ENCODE data around the gene WDR46.
"Not testable (repeated sequence)": the region's sequence is repeated elsewhere in the genome, so short reads cannot be mapped to it uniquely, and the experiment has no call there.

WDR46 gene

DNA sequence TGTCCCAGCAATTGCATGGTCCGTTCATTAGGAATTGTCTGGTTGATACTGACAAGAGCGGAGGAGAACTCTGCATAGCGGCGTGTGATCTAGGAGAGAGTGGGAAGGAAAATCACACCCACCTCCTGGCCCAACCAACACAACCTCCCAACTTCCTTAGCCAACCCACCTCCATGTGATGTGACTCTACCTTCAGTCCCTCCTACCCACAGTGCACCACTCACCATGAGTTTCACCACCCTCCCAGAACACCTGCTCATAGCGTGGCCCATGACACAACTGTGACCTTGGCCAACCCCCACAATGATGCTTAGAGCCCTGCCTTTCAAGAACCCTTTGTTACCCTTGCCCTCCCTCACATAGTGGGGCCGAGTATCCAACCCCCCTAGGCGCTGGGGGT is 25.0 kb downstream of the WDR46 start:
- no peak for DNase-seq

DNA sequence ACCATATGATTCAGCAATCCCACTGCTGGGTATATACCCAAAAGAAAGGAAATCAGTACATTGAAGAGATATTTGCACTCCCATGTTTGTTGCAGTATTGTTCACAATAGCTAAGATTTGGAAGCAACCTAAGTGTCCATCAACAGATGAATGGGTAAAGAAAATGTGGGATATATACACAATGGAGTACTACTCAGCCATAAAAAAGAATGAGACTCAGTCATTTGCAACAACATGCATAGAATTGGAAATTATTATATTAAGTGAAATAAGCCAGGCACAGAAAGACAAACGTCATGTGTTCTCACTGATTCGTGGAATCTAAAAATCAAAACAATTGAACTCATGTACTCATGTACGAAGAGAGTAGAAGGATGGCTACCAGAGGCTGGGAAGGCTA is 26.5 kb downstream of the WDR46 start:
- not testable (repeated sequence) for DNase-seq

GRCh38 chr6:33259032-33259431 is 30.0 kb downstream of the WDR46 start:
- DNase-seq: no peak

- no peak for DNase-seq
Observed at GRCh38 chr6:33254591-33254990, 34.4 kb downstream of the WDR46 start.

DNA sequence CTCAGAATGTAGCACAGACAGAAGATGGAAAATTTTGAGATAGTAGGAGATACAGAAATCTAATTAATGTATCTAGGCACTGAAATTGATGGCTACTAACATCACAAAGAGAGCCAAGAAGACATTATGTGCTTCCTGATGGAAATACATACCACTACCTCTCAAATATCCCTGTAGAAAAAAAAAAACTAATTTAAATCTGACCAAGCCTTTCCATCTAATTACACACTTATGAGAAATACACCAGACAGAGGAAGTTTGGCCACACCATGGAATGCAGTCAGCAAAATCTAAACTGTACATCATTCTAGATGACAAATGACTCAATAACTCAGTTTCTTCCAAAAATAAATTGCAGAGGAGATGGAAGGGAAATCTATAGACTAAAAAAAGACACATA is 36.3 kb downstream of the WDR46 start:
- DNase-seq: peak; percentile 66

DNA sequence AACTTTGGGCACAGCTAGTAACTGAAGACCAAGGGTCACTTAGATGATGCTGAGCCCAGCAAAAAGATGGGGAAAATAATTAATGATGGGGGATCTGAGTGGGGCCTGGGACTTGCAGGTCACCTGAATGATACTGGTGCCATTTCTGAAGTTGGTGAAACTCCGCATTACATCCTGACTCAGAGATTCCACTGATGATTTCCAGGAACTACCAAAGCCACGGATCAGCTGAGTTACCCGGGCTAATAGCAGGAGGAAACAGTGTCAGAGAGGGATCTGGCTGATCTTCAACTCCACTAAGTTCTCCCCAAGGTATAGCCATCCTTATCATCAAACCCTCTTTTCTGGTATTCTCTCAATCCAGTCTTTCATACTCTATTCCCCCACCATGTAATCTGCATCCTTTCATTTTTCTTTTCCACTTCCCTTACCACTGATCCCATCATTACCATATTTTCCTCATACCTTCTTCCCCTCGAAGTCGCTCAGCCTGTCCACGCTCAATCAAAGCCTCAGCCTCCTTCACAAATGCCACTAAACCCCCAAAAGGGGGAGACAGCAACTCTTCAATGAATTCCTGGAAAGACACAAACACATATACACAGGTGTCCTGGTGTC is 37.5 kb downstream of the WDR46 start:
- peak; percentile 21 for DNase-seq

GRCh38 chr6:33250731-33251130 is 38.3 kb downstream of the WDR46 start:
- no peak for DNase-seq

DNA sequence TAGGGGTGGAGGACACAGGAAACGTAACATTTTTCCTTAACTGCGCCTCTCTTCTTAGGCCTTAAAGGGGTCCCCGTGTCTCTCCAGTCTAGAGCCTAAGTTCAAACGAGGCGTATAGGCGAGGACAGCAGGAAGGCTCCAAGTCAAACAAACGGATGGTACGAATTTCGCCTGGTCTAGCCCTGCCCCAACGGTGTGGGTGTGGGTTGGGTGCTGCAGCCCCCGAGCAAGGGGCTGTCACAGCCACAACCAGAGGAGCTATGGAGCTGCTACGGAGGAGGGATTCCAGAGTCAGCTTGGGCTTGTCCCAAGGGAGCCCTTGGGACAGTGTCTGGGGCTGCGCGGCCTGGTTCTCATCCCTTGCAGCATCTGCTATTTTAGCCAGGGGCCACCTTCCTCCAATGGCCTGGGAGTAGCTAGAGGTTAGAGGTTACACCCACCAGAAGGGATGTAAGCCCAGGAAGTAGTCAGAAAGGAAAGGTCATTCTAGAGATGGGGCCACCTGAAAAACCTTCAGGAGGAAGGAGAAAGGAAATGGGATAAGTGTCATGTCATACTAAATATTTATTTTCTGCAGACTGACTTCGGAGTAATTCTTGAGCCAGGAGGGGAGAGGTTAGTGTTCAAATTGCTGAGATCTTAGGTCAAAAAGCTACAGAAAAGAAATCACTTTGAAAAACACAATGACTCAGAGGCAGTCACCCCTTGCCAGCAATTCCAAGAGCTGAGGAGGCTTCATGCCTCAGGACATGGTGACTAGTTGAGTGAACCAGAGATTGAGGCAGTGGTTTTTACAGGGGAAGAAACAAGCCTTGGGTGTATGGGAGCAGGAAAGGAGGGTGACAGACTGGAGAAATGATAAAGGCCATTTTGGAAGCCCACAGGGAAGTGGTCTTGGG is 39.1 kb downstream of the WDR46 start:
- peak; percentile 81 for DNase-seq

- DNase-seq: peak; percentile 99
Observed at GRCh38 chr6:33248932-33249731, 39.9 kb downstream of the WDR46 start.

DNA sequence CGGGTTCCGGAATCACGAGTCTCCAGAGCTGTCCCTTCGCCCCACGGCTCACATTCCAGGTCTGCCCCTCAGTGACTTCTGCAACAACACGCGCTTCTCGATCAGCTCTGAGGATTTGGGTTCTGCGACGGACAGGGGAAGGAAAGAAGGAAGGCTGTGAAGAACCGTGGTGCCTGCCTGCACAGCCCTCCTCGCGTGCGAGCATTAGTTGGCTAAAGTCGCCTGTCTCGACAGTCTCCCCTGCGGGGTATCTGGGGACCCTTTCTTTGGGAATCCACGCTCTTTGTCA is 40.5 kb downstream of the WDR46 start:
- peak; percentile 53 for DNase-seq

- peak; percentile 84 for DNase-seq
Observed at GRCh38 chr6:33247977-33248642, 40.9 kb downstream of the WDR46 start.

- DNase-seq: no peak
Observed at GRCh38 chr6:33243476-33243875, 45.6 kb downstream of the WDR46 start.

DNA sequence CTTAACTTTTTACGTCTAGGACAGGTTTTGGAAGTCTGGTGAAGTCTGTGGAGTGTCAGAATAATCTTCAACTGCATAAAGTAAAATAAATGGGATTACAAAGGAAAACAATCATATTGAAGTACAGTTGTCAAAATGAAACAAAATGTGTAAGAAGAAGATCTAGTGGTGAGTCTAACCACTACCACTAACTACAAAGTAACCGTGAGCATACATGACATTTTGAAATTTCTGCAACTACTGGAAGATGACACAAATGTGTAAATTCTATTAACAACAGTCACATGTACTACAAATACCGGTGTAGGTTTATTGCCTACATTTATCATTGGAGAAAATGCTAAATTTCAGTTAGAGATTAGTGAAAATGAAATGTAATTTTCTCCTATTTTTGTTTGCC is 47.1 kb downstream of the WDR46 start:
- DNase-seq: no peak

GRCh38 chr6:33237741-33238140 is 51.3 kb downstream of the WDR46 start:
- DNase-seq: no peak

GRCh38 chr6:33236852-33237251 is 52.2 kb downstream of the WDR46 start:
- no peak for DNase-seq

DNA sequence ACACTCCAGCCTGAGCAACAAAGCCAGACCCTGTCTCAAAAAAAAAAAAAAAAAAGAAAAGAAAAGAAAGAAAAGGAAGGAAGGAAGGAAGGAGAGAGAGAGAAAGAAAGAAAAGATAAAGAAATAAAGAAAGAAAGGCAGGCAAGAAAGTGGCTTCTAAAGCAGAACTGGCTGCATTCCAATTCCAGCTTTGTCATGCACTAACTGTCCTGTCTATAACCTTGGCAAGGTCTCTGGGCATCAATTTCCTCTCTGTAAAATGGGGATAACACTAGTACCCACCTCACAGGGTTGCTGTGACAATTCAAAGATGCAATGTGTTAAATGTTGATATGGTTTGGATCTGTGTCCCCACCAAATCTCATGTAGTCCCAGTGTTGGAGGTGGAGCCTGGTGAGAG is 52.7 kb downstream of the WDR46 start:
- DNase-seq: no peak

GRCh38 chr6:33235221-33235634 is 53.8 kb downstream of the WDR46 start:
- DNase-seq: no peak
